DOHH2 (cell line): ENCODE measurements around the gene UAP1L1.

ENCODE experiments used
- H3F3A ChIP-seq: fragments of 200-600 bp; sonication (generic), shearing (Covaris generic); 2 replicates; pipeline ENCODE4 v1.6.0; 2016; ENCODE audit warnings: antibody characterized with exemption, mild to moderate bottlenecking; ENCODE audit not compliant: control insufficient read depth, insufficient read depth
- H3K27ac ChIP-seq: fragments of 200-600 bp; sonication (generic); 2 replicates; pipeline ENCODE4 v1.5.1; 2014; ENCODE audit warnings: low read depth, mild to moderate bottlenecking, low read length, moderate library complexity
- H3K27me3 ChIP-seq: fragments of 200-600 bp; sonication (generic); 2 replicates; pipeline ENCODE4 v1.6.1; 2014; ENCODE audit warnings: mild to moderate bottlenecking, low read length, mixed read lengths; ENCODE audit not compliant: control insufficient read depth
- H3K36me3 ChIP-seq: fragments of 200-600 bp; sonication (generic); 2 replicates; pipeline ENCODE4 v1.6.1; 2014; ENCODE audit warnings: mild to moderate bottlenecking, low read length, moderate library complexity, mixed read lengths; ENCODE audit not compliant: control insufficient read depth
- H3K4me1 ChIP-seq: fragments of 200-600 bp; sonication (generic); 2 replicates; pipeline ENCODE4 v1.6.1; 2014; ENCODE audit warnings: mild to moderate bottlenecking, low read length, mixed read lengths; ENCODE audit not compliant: control insufficient read depth
- H3K4me2 ChIP-seq: fragments of 200-600 bp; sonication (generic); 2 replicates; pipeline ENCODE4 v1.6.0; 2014; ENCODE audit warnings: mild to moderate bottlenecking, low read length, moderate library complexity
- H3K4me3 ChIP-seq: fragments of 200-600 bp; sonication (generic); 2 replicates; pipeline ENCODE4 v1.5.1; 2014; ENCODE audit warnings: mild to moderate bottlenecking, low read length, mixed read lengths
- H3K79me2 ChIP-seq: fragments of 200-600 bp; sonication (generic); 2 replicates; pipeline ENCODE4 v1.6.1; 2014; ENCODE audit warnings: mild to moderate bottlenecking, low read length, mixed read lengths; ENCODE audit not compliant: control insufficient read depth
- H3K9me2 ChIP-seq: fragments of 200-600 bp; sonication (generic); replicated peaks from 2 replicates; pipeline ENCODE4 v1.6.1; 2014; ENCODE audit warnings: mild to moderate bottlenecking, low read length, mixed read lengths; ENCODE audit not compliant: control insufficient read depth
- H3K9me3 ChIP-seq: fragments of 200-600 bp; sonication (generic); 2 replicates; pipeline ENCODE4 v1.6.1; 2014; ENCODE audit warnings: antibody characterized with exemption, low read length, mixed read lengths; ENCODE audit not compliant: control insufficient read depth, insufficient read depth
- H4K20me1 ChIP-seq: fragments of 200-600 bp; sonication (generic); 2 replicates; pipeline ENCODE4 v1.6.0; 2014; ENCODE audit warnings: low read depth, mild to moderate bottlenecking, antibody characterized with exemption, low read length, moderate library complexity; ENCODE audit not compliant: control insufficient read depth, insufficient read depth
- EZH2phosphoT487 ChIP-seq: fragments of 200-600 bp; sonication (generic); IDR thresholded peaks from 2 replicates; pipeline ENCODE4 v1.6.1; 2017; ENCODE audit warnings: borderline replicate concordance, mild to moderate bottlenecking, antibody characterized with exemption, low read length, moderate library complexity, mixed read lengths
- TF ChIP-seq, protein P1 (sequence below): fragments of 200-600 bp; sonication (generic); IDR thresholded peaks from one replicate; pipeline ENCODE4 v1.5.1; 2014; ENCODE audit warnings: antibody characterized with exemption, mild to moderate bottlenecking, low read depth, low read length; ENCODE audit not compliant: poor library complexity, severe bottlenecking

The UAP1L1 gene

GRCh38 chr9:137095664-137096517, 18.6 kb downstream of the UAP1L1 start:
- TF ChIP-seq, protein P1, sequence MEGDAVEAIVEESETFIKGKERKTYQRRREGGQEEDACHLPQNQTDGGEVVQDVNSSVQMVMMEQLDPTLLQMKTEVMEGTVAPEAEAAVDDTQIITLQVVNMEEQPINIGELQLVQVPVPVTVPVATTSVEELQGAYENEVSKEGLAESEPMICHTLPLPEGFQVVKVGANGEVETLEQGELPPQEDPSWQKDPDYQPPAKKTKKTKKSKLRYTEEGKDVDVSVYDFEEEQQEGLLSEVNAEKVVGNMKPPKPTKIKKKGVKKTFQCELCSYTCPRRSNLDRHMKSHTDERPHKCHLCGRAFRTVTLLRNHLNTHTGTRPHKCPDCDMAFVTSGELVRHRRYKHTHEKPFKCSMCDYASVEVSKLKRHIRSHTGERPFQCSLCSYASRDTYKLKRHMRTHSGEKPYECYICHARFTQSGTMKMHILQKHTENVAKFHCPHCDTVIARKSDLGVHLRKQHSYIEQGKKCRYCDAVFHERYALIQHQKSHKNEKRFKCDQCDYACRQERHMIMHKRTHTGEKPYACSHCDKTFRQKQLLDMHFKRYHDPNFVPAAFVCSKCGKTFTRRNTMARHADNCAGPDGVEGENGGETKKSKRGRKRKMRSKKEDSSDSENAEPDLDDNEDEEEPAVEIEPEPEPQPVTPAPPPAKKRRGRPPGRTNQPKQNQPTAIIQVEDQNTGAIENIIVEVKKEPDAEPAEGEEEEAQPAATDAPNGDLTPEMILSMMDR = peak; percentile 63
- TF ChIP-seq EZH2phosphoT487 = no peak
- Histone ChIP-seq H3K9me2 (no peaks in the 10 kb centered on the region), H3F3A (no peaks in the 10 kb centered on the region), H3K4me2 (peak overlapping the region; percentile 27; the same call in 1 of the 2 replicates), H3K4me1 (peaks cover 7% of the 10 kb centered on the region), H3K27ac (no peak overlapping the region), H3K4me3 (0 out of 2 replicates have a peak overlapping the region, but pooled peaks have one; percentile 12), H4K20me1 (no peaks in the 10 kb centered on the region), H3K27me3 (no peaks in the 10 kb centered on the region), H3K9me3 (peaks cover under 1% of the 10 kb centered on the region; the same call in 1 of the 2 replicates), H3K36me3 (peaks cover 39% of the 10 kb centered on the region), H3K79me2 (no peaks in the 10 kb centered on the region)

- H3K27me3 ChIP-seq = no peaks in the 10 kb centered on the region
- H3F3A ChIP-seq = peaks cover 4% of the 10 kb centered on the region; the same call in 1 of the 2 replicates
- H3K27ac ChIP-seq = no peak overlapping the region
- peaks cover 11% of the 10 kb centered on the region; the same call in 1 of the 2 replicates for H3K9me3 ChIP-seq
- no peaks in the 10 kb centered on the region for H3K79me2 ChIP-seq
- H3K4me1 ChIP-seq = peaks cover 7% of the 10 kb centered on the region
- TF ChIP-seq, protein P1 = no peak
- no peak for TF ChIP-seq EZH2phosphoT487
- H3K4me3 ChIP-seq = no peak overlapping the region
- H4K20me1 ChIP-seq = no peaks in the 10 kb centered on the region
- H3K4me2 ChIP-seq = no peak overlapping the region
- H3K36me3 ChIP-seq = peaks cover 47% of the 10 kb centered on the region
- H3K9me2 ChIP-seq = no peaks in the 10 kb centered on the region
These were observed 19.6 kb downstream of the UAP1L1 start for GRCh38 chr9:137096785-137097546.

- TF ChIP-seq EZH2phosphoT487 = no peak
- TF ChIP-seq, protein P1 = no peak
- Histone ChIP-seq H3K27me3 (no peaks in the 10 kb centered on the region), H3K9me2 (no peaks in the 10 kb centered on the region), H3F3A (peaks cover 10% of the 10 kb centered on the region; the same call in 1 of the 2 replicates), H3K4me3 (no peak overlapping the region), H3K36me3 (peaks cover 51% of the 10 kb centered on the region), H4K20me1 (no peaks in the 10 kb centered on the region), H3K4me1 (peaks cover 7% of the 10 kb centered on the region), H3K4me2 (no peak overlapping the region), H3K27ac (no peak overlapping the region), H3K79me2 (no peaks in the 10 kb centered on the region), H3K9me3 (peaks cover 21% of the 10 kb centered on the region)
These were observed 20.6 kb downstream of the UAP1L1 start for GRCh38 chr9:137097761-137098462.
